Endothelial cell (in vitro differentiated cells): ENCODE results near the gene DCLK2. TPM values are rescaled to one million over a fixed set of nuclear protein-coding genes. Genes with fewer than 3 reads are reported as not detected.

ENCODE experiments used
- DNase-seq: peaks from one replicate; pipeline ENCODE4 v3.0.0; 2021; ENCODE audit warnings: low spot score
- H3K27ac Mint-ChIP-seq: one replicate; pipeline ENCODE4 v1.8.0; 2021; ENCODE audit warnings: mixed read lengths, inconsistent platforms; ENCODE audit not compliant: unreplicated experiment
- H3K27me3 Mint-ChIP-seq: one replicate; pipeline ENCODE4 v1.8.0; 2021; ENCODE audit warnings: mild to moderate bottlenecking, moderate library complexity, mixed read lengths, inconsistent platforms; ENCODE audit not compliant: unreplicated experiment
- H3K36me3 Mint-ChIP-seq: one replicate; pipeline ENCODE4 v1.8.0; 2021; ENCODE audit warnings: mild to moderate bottlenecking, low read depth, mixed read lengths, inconsistent platforms; ENCODE audit not compliant: unreplicated experiment
- H3K4me1 Mint-ChIP-seq: one replicate; pipeline ENCODE4 v1.8.0; 2021; ENCODE audit warnings: mild to moderate bottlenecking, mixed read lengths, inconsistent platforms; ENCODE audit not compliant: unreplicated experiment
- H3K4me3 Mint-ChIP-seq: one replicate; pipeline ENCODE4 v1.8.0; 2021; ENCODE audit warnings: mild to moderate bottlenecking, mixed read lengths, inconsistent platforms; ENCODE audit not compliant: unreplicated experiment
- H3K9me3 Mint-ChIP-seq: one replicate; pipeline ENCODE4 v1.8.0; 2021; ENCODE audit warnings: mixed read lengths, inconsistent platforms; ENCODE audit not compliant: unreplicated experiment
- total RNA-seq: library from RNA; stranded (reverse); fragmentation: NEBNext Ultra II Directional; extraction: Animal tissue kit (Norgen Biotek cat#: 25700); gene quantifications from one replicate; pipeline ENCODE4 v1.2.1, GENCODE V29; 2021; ENCODE audit not compliant: unreplicated experiment
- TF ChIP-seq, protein P1 (sequence below): fragments of 200-600 bp; sonication (generic); IDR thresholded peaks from one replicate; pipeline ENCODE4 v1.5.0; 2021; ENCODE audit warnings: antibody characterized with exemption; ENCODE audit not compliant: unreplicated experiment

The DCLK2 gene
- total RNA-seq, 1 donor from 2014 or later = 7.8 TPM

DNA sequence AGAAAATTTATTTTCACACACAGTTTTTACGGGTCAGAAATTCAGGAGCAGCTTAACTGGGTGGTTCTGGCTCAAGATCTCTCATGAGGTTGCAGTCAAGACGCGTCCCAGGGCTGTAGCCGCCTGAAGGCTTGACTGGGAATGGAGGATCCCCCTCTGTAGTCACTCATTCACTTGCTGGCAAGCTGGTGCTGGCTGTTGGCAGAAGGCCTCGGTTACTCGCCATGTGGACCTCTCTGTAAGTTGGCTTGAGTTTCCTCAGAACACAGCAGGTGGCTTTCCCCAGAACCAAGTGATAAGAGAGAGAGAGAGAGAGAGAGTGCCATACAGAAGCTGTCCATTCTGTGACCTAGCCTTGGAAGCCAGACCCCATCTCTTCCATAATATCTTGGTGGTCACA lies 132.8 kb downstream of the DCLK2 start:
- Mint-ChIP-seq H3K27ac (no peak overlapping the region), H3K9me3 (no peaks in the 10 kb centered on the region), H3K4me3 (no peak overlapping the region), H3K36me3 (no peaks in the 10 kb centered on the region), H3K4me1 (peaks cover 36% of the 10 kb centered on the region), H3K27me3 (peaks cover 1% of the 10 kb centered on the region)
- no peak for DNase-seq
- TF ChIP-seq, protein P1, sequence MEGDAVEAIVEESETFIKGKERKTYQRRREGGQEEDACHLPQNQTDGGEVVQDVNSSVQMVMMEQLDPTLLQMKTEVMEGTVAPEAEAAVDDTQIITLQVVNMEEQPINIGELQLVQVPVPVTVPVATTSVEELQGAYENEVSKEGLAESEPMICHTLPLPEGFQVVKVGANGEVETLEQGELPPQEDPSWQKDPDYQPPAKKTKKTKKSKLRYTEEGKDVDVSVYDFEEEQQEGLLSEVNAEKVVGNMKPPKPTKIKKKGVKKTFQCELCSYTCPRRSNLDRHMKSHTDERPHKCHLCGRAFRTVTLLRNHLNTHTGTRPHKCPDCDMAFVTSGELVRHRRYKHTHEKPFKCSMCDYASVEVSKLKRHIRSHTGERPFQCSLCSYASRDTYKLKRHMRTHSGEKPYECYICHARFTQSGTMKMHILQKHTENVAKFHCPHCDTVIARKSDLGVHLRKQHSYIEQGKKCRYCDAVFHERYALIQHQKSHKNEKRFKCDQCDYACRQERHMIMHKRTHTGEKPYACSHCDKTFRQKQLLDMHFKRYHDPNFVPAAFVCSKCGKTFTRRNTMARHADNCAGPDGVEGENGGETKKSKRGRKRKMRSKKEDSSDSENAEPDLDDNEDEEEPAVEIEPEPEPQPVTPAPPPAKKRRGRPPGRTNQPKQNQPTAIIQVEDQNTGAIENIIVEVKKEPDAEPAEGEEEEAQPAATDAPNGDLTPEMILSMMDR = no peak

DNA sequence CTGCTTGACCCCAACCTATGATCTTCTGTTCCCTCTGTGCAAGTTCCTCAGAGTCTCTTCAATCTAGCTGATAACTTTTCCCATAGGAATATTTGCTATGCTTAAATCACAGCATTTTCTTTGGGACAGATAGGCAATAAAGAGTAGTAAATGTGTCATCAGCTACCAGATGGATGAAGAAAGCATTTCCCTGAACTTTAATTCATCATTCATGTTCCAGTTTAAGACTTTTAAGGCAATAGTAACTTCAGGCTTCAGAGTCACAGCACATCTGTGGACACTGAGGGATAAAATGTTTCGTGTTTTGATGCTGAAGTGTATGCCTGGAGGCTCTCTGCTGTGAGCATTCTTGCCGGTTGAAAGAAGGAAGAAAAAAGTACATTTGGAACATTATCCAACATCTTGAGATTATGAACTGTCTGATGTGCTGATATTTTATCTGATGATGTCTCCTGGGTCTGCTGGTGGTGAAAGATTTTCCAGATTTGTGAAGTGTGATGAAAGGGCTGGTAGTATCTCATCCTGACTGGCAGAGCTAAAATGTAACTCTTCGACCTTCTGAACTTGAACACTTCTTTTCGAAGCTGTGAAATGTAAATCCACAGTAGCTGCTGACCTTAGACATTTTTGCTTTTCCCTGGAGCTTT lies 133.7 kb downstream of the DCLK2 start:
- DNase-seq = no peak
- H3K27me3 Mint-ChIP-seq = peaks cover 1% of the 10 kb centered on the region
- H3K4me3 Mint-ChIP-seq = no peak overlapping the region
- TF ChIP-seq, protein P1 = no peak
- H3K9me3 Mint-ChIP-seq = no peaks in the 10 kb centered on the region
- no peaks in the 10 kb centered on the region for H3K36me3 Mint-ChIP-seq
- H3K27ac Mint-ChIP-seq = peak overlapping the region; percentile 13
- H3K4me1 Mint-ChIP-seq = peaks cover 32% of the 10 kb centered on the region

DNA sequence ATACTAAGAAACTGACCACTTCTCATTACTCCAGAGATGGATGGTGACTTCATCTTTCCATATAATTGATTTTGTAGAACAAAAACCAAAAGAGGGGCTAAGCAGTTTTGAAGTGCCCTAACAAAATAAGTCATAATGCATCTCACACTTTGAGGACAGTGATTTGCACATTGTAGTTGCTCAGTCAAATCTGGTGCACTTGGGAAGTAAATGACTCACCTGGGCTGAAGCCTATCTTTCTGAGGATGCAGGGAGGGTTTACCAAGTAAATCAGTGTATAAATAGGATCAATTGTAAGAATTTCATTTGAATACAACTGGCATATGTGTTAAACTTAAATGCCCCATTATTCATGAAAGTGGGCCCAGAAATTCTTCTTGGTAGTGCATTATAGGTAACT lies 134.2 kb downstream of the DCLK2 start:
- Mint-ChIP-seq H3K27ac (no peak overlapping the region), H3K9me3 (no peaks in the 10 kb centered on the region), H3K4me3 (no peak overlapping the region), H3K36me3 (no peaks in the 10 kb centered on the region), H3K4me1 (peaks cover 30% of the 10 kb centered on the region), H3K27me3 (peaks cover 1% of the 10 kb centered on the region)
- no peak for DNase-seq
- TF ChIP-seq, protein P1 = no peak

DNA sequence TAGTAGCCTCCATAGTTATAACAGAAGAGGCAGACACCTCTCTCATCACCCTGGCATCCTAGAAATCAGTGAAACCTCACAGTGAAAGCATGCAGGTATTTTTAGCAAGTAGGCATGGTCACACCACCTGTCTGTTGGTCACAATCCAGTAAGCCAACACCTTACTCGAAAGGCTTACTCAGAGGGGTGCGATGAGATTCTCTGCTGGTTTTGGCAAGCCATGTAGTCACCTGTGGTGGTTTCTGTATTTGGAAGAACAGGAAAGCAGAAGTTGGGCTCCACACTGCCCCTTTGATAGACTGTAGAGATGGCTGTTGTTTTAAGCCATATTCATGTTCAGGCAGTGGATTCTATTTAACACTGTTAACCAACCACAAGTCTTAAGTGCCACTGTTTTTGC lies 134.7 kb downstream of the DCLK2 start:
- peaks cover 1% of the 10 kb centered on the region for H3K27me3 Mint-ChIP-seq
- H3K4me3 Mint-ChIP-seq = no peak overlapping the region
- H3K36me3 Mint-ChIP-seq = no peaks in the 10 kb centered on the region
- H3K4me1 Mint-ChIP-seq = peaks cover 26% of the 10 kb centered on the region
- TF ChIP-seq, protein P1 = no peak
- no peak overlapping the region for H3K27ac Mint-ChIP-seq
- no peaks in the 10 kb centered on the region for H3K9me3 Mint-ChIP-seq
- DNase-seq = no peak

DNA sequence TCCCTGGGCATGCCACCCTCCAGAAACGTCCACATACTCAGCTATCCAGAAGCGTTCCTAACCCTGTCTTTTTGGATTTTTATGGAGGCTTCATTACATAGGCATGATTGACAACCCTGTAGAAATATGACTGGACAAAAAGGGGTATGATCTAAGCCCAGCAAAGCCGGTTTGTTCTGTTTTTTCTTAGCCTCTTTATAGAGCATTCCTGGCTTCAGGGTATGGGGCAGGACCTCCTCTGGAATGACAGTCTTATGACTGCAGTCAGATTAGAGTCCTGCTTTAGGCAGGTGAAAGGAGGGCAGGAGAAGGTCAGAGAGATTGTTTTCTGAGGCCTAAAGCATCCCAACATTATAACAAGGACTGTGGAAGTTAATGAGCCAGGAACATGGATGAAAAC lies 137.4 kb downstream of the DCLK2 start:
- H3K36me3 Mint-ChIP-seq = no peaks in the 10 kb centered on the region
- no peaks in the 10 kb centered on the region for H3K9me3 Mint-ChIP-seq
- H3K4me3 Mint-ChIP-seq = no peak overlapping the region
- H3K27me3 Mint-ChIP-seq = peaks cover 1% of the 10 kb centered on the region
- no peak for DNase-seq
- TF ChIP-seq, protein P1 = no peak
- H3K4me1 Mint-ChIP-seq = peaks cover 12% of the 10 kb centered on the region
- H3K27ac Mint-ChIP-seq = no peak overlapping the region
